HK-2 (cell line): ENCODE measurements around the gene GSG1.

Experiments
- DNase-seq: peaks from one replicate; pipeline ENCODE4 v3.0.0-alpha.2; 2018; ENCODE audit not compliant: unreplicated experiment

GSG1 gene

GRCh38 chr12:13103391-13104033 is at the start of gene GSG1:
Gene GSG1 (minus strand): TSS chr12:13103667. CDS start chr12:13103512, 155 bp downstream.
- DNase-seq, result no peak

DNA sequence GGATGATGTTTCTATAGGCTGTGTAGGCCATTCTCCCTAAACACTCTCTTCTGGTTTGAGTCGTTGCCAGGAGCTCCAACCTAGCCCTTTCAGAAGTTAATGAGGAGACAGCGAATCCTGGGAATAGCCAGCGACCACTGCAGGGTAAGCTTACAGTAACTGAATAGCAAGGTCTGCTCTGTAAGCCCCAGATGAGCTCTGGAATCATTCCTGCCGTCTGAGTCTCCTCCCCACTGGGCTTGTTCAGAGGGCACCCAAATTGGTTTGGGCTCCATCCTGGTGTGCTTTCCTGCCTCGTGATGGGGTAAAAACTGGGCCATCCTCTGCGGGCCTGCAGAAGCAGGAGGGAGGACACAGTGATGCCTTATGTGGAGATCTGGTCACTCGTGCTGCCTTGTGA is 49.7 kb upstream of the GSG1 start:
- no peak for DNase-seq

GRCh38 chr12:13152756-13153155 is 49.3 kb upstream of the GSG1 start:
- no peak for DNase-seq

GRCh38 chr12:13152281-13152680 is 48.8 kb upstream of the GSG1 start:
- DNase-seq, result no peak

GRCh38 chr12:13149411-13149810 is 45.9 kb upstream of the GSG1 start:
- DNase-seq, result no peak

- DNase-seq, result no peak
Observed at GRCh38 chr12:13148485-13148847, 45.0 kb upstream of the GSG1 start.

- no peak for DNase-seq
Observed at GRCh38 chr12:13147688-13148484, 44.4 kb upstream of the GSG1 start.

DNA sequence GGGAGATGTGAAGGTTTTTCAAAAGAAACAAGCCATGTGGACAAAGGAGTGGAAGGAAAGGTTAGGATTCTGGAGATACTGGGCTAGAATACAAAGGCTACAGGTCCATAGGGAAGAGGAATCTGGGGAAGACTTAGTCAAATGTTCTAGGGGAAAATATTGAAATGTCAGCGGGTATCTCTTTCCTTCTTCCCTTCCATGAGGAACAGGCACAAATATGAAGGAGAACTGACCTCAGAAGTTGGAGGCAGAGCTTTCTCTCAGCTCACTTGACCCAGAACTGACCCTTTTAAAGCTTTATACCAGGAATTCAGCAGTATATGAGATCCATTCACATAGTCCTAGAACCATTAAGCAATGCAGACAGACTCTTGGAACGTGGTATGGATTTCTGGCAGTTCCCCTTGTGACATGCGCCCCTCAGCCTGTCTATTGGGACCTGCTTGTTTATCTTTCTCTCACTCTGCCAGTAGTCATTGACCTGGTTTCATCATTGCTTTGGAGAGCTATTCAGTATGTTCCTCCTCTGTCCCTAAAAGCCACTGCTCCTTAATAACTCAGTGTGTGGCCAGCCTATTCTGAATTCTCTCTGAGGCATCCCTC is 43.0 kb upstream of the GSG1 start:
- no peak for DNase-seq

GRCh38 chr12:13144266-13144828 is 40.9 kb upstream of the GSG1 start:
- no peak for DNase-seq

- DNase-seq, result no peak
Observed at GRCh38 chr12:13142747-13143146, 39.3 kb upstream of the GSG1 start.

DNA sequence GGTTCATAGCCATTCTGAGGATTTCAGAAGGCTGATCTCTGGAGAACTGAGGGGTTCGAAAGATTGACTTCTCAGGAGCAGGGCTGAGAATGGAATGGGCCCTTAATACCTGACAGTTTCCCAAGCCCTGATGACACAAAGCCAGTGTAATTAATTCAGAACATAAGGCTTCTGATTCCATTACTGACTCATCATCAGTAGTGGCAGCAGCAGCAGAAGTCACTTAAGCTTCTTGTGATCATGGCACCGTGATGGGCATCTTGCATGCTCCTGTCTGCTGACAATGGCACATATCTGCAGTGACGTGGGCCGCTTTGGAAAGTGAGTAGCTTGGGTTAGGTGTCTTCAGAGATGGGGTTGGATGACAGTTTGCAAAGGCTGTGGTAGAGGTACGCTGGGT is 38.2 kb upstream of the GSG1 start:
- no peak for DNase-seq

DNA sequence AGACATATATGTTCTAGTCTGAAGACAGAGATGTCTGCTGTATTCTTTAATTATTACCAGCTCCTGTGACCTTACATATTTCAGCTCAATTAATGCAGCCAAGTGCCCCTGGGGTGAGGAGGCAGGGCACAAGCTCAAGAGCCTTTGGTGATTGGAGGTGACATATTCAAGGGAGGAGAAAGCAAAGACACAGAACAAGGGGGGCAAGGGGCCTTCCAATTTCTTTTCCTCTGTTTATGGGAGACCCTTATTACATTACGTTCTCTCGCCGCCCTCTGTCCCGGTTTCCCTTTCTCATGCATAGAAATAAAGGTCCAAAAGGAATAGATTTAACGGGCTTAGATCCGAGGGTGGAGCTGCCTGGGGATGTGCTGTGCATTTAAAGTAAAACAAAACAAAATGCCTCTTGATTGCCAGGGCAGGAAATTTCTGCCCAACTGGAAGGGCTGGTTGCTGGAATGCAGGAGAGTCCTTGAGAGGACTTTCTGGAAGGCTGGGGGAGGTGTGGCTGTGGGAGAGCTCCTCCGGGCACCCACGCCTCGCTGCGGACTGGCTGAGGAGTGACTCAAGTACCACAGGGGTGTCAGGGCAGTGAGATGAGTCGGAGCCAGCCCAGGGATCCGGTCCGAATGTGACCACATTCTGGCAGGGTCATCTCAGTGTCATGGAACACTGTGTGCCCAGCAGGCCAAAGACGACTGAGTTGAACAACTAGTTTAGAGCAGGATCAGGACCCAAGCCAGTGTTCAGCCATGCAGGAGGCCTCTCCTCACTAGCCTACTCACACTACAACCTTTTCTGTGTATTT is 32.1 kb upstream of the GSG1 start:
- peak; percentile 85 for DNase-seq

- no peak for DNase-seq
Observed at GRCh38 chr12:13133886-13134285, 30.4 kb upstream of the GSG1 start.

- no peak for DNase-seq
Observed at GRCh38 chr12:13130981-13131380, 27.5 kb upstream of the GSG1 start.

DNA sequence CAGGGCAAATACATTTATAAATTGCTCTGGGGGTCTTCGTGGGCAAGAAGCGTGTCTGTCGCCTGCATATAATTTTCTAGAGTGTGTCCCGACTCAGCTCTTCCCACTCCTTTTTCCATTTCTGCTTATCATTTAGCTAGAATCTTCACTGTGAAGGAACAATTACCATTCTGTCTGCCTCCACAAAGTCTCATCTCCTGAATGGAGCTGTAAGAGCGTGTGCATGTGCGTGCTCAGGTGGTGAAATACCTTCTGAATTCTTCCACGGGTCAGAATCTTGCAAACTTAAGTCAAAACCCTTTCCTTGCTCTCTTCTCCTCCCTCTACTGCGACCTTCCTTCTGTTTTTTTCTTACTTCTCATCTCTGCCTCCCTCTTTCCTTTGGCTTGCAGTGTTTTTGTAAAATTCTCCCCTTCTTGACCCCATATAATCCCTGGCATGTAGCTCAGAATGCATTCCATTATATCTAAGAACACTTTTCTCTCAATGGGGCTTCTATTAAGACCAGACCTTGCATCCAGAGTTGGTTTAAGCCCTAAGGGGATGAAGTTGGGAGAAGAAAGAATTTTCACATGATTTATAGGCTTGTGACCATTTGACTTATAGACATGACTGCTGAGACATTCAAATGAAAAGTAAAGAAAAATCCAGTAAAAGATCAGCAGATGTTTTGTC is 25.0 kb upstream of the GSG1 start:
- DNase-seq, result no peak

GRCh38 chr12:13127444-13127843 is 24.0 kb upstream of the GSG1 start:
- no peak for DNase-seq

GRCh38 chr12:13126494-13126893 is 23.0 kb upstream of the GSG1 start:
- DNase-seq, result no peak

DNA sequence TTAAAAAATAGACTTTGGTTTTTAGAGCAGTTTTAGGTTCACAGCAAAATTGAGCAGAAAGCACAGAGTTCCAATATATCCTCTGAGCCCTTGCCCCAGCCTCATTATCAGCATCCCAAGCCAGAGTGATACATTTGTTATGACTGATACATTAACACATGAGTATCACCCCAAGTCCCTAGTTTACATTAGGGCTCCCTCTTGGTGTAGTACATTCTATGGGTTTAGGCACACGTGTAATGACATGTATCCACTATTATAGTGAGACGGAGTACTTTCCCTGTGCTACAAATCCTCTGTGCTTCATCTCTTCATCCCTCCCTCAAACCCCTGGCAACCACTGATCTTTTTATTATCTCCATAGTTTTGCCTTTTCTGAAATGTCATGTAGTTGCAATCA is 22.5 kb upstream of the GSG1 start:
- DNase-seq, result no peak

DNA sequence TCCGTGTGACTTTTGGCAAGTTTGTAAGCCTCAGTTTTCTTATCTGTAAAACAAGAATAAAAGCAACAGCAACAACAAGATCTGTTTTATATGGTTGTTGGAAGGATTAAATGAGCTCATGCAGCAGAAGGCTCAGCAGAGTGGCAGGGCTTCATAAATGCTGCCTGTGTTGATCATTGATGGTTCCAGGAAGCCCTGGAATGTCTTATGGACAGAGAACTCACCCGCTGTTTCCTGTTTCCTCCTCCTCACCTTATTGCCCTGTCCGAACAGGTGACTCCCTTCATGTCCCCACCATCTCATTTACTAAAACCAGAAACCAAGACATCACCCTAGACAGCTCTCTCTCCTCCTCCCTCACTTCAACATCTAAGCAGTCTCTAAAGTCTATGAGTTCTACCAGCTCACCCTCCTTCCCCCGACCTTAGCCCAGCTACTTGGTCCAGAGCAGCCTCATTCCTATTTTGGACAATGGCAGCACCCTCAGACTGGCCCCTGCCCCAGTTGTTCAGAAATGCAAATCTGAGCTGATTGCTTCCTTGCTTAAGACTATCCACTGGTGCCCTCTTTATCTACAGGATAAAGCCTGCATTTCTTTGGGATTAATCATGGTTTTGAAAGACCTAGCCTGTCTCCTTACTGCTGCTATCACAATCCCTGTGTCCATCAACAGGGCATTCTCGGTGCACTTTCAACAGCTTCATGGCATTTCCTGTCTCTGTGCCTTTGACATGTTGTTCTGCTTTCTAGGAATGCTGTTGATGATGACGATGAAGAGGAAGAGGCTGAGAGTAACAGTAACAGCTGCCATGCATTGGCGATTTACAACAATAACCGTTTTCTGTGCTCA is 21.4 kb upstream of the GSG1 start:
- no peak for DNase-seq

GRCh38 chr12:13121568-13121967 is 18.1 kb upstream of the GSG1 start:
- DNase-seq, result no peak
